HEK293T (cell line): Measurements from ENCODE around the gene HOXC9.

Experiments
- CTCF ChIA-PET: fragments of 350-600 bp; formaldehyde crosslinking; extraction: SDS; loops from one replicate; lab custom pipeline; 2021; ENCODE audit warnings: antibody characterized with exemption, inconsistent platforms; lab: Yijun Ruan, JAX
- POLR2A ChIA-PET: fragments of 350-600 bp; formaldehyde crosslinking; extraction: SDS; loops from one replicate; lab custom pipeline; 2020; ENCODE audit warnings: antibody characterized with exemption, inconsistent platforms; lab: Yijun Ruan, JAX
- DNase-seq: peaks from one replicate; pipeline ENCODE4 v3.0.0; 2012; ENCODE audit warnings: mixed read lengths; ENCODE audit errors: extremely low spot score
- ARNT ChIP-seq: fragments of 450-650 bp; IDR thresholded peaks from 2 replicates; pipeline ENCODE4 v1.6.1; 2017; ENCODE audit warnings: mild to moderate bottlenecking
- BHLHE40 ChIP-seq: fragments of 450-650 bp; IDR thresholded peaks from 2 replicates; pipeline ENCODE4 v1.6.1; 2016; ENCODE audit warnings: mild to moderate bottlenecking, moderate library complexity, borderline replicate concordance
- CTBP1 ChIP-seq: fragments of 450-650 bp; IDR thresholded peaks from 2 replicates; pipeline ENCODE4 v1.6.1; 2016; ENCODE audit warnings: borderline replicate concordance
- ELF4 ChIP-seq: fragments of 450-650 bp; IDR thresholded peaks from 2 replicates; pipeline ENCODE4 v1.6.1; 2017; ENCODE audit warnings: antibody characterized with exemption
- FOXA1 ChIP-seq: fragments of 450-650 bp; IDR thresholded peaks from 2 replicates; pipeline ENCODE4 v1.6.1; 2016; ENCODE audit warnings: mild to moderate bottlenecking
- FOXK2 ChIP-seq: fragments of 450-650 bp; IDR thresholded peaks from 2 replicates; pipeline ENCODE4 v1.6.1; 2016; ENCODE audit warnings: mild to moderate bottlenecking
- FOXM1 ChIP-seq: fragments of 450-650 bp; IDR thresholded peaks from 2 replicates; pipeline ENCODE4 v1.6.1; 2017; ENCODE audit warnings: mild to moderate bottlenecking, borderline replicate concordance
- HDGF ChIP-seq: fragments of 450-650 bp; IDR thresholded peaks from 2 replicates; pipeline ENCODE4 v1.6.1; 2017; ENCODE audit warnings: antibody characterized with exemption, borderline replicate concordance
- L3MBTL2 ChIP-seq: fragments of 450-650 bp; conservative IDR thresholded peaks from 2 replicates; pipeline ENCODE4 v1.6.1; 2016; ENCODE audit warnings: mild to moderate bottlenecking
- LEF1 ChIP-seq: fragments of 450-650 bp; IDR thresholded peaks from 2 replicates; pipeline ENCODE4 v1.6.1; 2017; ENCODE audit warnings: mild to moderate bottlenecking, borderline replicate concordance
- NFRKB ChIP-seq: fragments of 450-650 bp; IDR thresholded peaks from 2 replicates; pipeline ENCODE4 v1.6.1; 2016; ENCODE audit warnings: mild to moderate bottlenecking, moderate library complexity
- SP1 ChIP-seq: fragments of 450-650 bp; IDR thresholded peaks from 2 replicates; pipeline ENCODE4 v1.6.1; 2017
- SUZ12 ChIP-seq: fragments of 450-650 bp; IDR thresholded peaks from 2 replicates; pipeline ENCODE4 v1.6.1; 2016; ENCODE audit warnings: mild to moderate bottlenecking
- TARDBP ChIP-seq: fragments of 450-650 bp; IDR thresholded peaks from 2 replicates; pipeline ENCODE4 v1.6.1; 2016
- ZNF384 ChIP-seq: fragments of 450-650 bp; IDR thresholded peaks from 2 replicates; pipeline ENCODE4 v1.6.1; 2016
- TF ChIP-seq, protein P1 (sequence below): fragments of 450-650 bp; IDR thresholded peaks from 2 replicates; pipeline ENCODE4 v1.6.1; 2016

Gene HOXC9

GRCh38 chr12:53976172-53976822 lies 23.7 kb upstream of the HOXC9 start:
- ChIA-PET CTCF (interaction anchor here (0.8 to 1.4 kb wide), 8 partner anchors 9 to 403 kb away, joined by 3 to 8 read pairs (median 4); partner anchors contain the start of genes HOXC10, HOXC13 and HOXC9), POLR2A (interaction anchor here (0.7 to 1.9 kb wide), 10 partner anchors 9 to 304 kb away, joined by 3 to 9 read pairs (median 4); partner anchors contain the start of genes CBX5, HNRNPA1, HOXC12 and HOXC4)
- no peak for DNase-seq
- TF ChIP-seq FOXK2 (no peak), CTBP1 (no peak), NFRKB (no peak), ZNF384 (no peak), FOXA1 (no peak), SUZ12 (no peak), TARDBP (no peak), ARNT (no peak), L3MBTL2 (no peak), FOXM1 (no peak), HDGF (no peak), ELF4 (no peak), SP1 (no peak), LEF1 (no peak), BHLHE40 (no peak)
- TF ChIP-seq, protein P1, sequence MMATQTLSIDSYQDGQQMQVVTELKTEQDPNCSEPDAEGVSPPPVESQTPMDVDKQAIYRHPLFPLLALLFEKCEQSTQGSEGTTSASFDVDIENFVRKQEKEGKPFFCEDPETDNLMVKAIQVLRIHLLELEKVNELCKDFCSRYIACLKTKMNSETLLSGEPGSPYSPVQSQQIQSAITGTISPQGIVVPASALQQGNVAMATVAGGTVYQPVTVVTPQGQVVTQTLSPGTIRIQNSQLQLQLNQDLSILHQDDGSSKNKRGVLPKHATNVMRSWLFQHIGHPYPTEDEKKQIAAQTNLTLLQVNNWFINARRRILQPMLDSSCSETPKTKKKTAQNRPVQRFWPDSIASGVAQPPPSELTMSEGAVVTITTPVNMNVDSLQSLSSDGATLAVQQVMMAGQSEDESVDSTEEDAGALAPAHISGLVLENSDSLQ = no peak

- ChIA-PET CTCF (interaction anchor here (0.8 to 1.4 kb wide), 7 partner anchors 8 to 402 kb away, joined by 3 to 8 read pairs (median 4); partner anchors contain the start of genes HOXC10, HOXC13 and HOXC9), POLR2A (interaction anchor here (0.7 to 2.5 kb wide), 12 partner anchors 9 to 303 kb away, joined by 3 to 12 read pairs (median 4); partner anchors contain the start of genes CBX5, HNRNPA1, HOXC12 and HOXC4)
- TF ChIP-seq SP1 (no peak), TARDBP (no peak), ELF4 (no peak), L3MBTL2 (no peak), FOXA1 (no peak), ARNT (no peak), FOXK2 (no peak), FOXM1 (no peak)
- DNase-seq = no peak
Observed at GRCh38 chr12:53976823-53977595, 23.0 kb upstream of the HOXC9 start.

DNA sequence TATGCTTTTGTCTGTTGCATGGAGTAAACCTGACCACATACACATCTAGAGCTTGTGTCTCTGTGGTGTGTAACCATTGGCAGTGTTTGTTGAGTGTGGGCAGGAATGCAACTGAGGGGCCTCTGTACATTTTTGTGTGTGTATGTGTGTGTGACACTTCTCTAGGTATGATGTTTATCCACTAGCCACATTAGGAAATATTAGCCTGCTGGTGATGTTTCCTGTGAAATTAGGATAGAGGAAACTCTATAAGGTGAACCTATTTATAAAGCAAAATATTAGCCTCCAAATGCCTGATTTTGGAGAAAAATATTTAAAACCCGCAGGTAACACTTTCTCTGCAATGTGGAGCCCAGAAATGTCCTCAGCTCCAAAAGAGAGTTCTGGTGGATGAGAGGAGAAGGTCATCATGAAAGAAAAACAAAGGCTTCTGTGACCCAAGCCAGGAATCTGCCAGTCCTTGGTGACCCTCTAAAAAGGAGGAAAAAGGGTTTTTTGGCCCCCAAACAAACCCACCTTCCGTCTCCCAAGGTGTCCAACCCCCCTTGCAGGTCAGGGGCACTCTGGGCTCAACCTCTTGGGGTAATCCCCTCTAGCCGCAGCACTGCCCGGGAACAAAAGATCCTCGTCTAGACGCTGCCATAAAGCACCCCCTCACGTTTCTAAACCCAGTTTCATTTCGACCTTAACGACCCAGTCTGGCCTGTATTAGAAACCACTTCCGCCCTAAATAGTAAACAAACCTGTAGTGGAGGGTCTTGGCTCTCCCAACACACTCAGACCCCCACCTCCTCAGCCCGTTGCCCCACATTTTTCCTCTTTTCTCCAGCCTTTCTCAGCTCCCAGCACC lies 22.1 kb upstream of the HOXC9 start:
- CTCF ChIA-PET = no interaction called here
- DNase-seq = no peak
- TF ChIP-seq ARNT (no peak), LEF1 (no peak), FOXA1 (no peak), FOXK2 (no peak), FOXM1 (no peak), L3MBTL2 (no peak), ZNF384 (no peak), ELF4 (no peak), HDGF (no peak), TARDBP (no peak)
- POLR2A ChIA-PET = interaction anchor here (1.0 to 2.5 kb wide), 7 partner anchors 10 to 302 kb away, joined by 3 to 12 read pairs (median 8); partner anchors contain the start of genes CBX5, HNRNPA1 and HOXC13

GRCh38 chr12:53978477-53979356 lies 21.2 kb upstream of the HOXC9 start:
- no peak for DNase-seq
- TF ChIP-seq SUZ12 = no peak
- TF ChIP-seq FOXM1 = no peak
- TF ChIP-seq HDGF = no peak
- TF ChIP-seq, protein P1 = no peak
- TF ChIP-seq L3MBTL2 = no peak; the same call in 1 of the 2 replicates
- no peak for TF ChIP-seq BHLHE40
- TF ChIP-seq SP1 = no peak
- TF ChIP-seq ELF4 = no peak
- no peak for TF ChIP-seq LEF1
- TF ChIP-seq TARDBP = no peak
- TF ChIP-seq CTBP1 = no peak; the same call in 1 of the 2 replicates
- TF ChIP-seq FOXA1 = no peak
- no peak for TF ChIP-seq ZNF384
- no peak for TF ChIP-seq NFRKB
- TF ChIP-seq FOXK2 = no peak
- TF ChIP-seq ARNT = no peak
- CTCF ChIA-PET = interaction anchor here (0.5 to 1.5 kb wide), 4 partner anchors 14 to 343 kb away, joined by 3 to 4 read pairs (median 3); no protein-coding TSS in a partner anchor
- POLR2A ChIA-PET = interaction anchor here (1.1 to 2.5 kb wide), 6 partner anchors 11 to 39 kb away, joined by 3 to 12 read pairs (median 8); partner anchors contain the start of genes HOXC13 and HOXC9
